OCI-LY7 (cell line): ENCODE measurements around the gene RPL3.

Source experiments
- CTCF ChIP-seq: fragments of 200-600 bp; sonication (generic); conservative IDR thresholded peaks from 2 replicates; pipeline ENCODE4 v1.5.1; 2014; ENCODE audit warnings: mild to moderate bottlenecking, antibody characterized with exemption, low read length, moderate library complexity, mixed read lengths
- EZH2phosphoT487 ChIP-seq: fragments of 200-600 bp; sonication (generic); IDR thresholded peaks from 2 replicates; pipeline ENCODE4 v1.6.1; 2018; ENCODE audit warnings: low read depth, borderline replicate concordance, mild to moderate bottlenecking, mixed run types, antibody characterized with exemption, low read length, moderate library complexity, mixed read lengths

- TF ChIP-seq CTCF: no peak
- no peak for TF ChIP-seq EZH2phosphoT487
These were observed 6.0 kb upstream of the RPL3 start for GRCh38 chr22:39325392-39325932.
